Measurements from ENCODE around the gene RASGRP2. TPM values are rescaled to one million over a fixed set of nuclear protein-coding genes. Genes with fewer than 3 reads are reported as not detected.

The RASGRP2 gene
- polyA plus RNA-seq, 1 donor: 42.1 TPM

Other genes starting within 250 kb of the RASGRP2 start
- gene SLC22A11, start 188.2 kb downstream of the RASGRP2 start, polyA plus RNA-seq (ENCODE audit: insufficient read length): not detected
- not detected for gene SLC22A12, start 152.9 kb downstream of the RASGRP2 start, polyA plus RNA-seq (ENCODE audit: insufficient read length)
- 24.5 TPM for gene NRXN2, start 20.9 kb downstream of the RASGRP2 start, polyA plus RNA-seq (ENCODE audit: insufficient read length)
- 294 TPM for gene PYGM, start 15.8 kb upstream of the RASGRP2 start, polyA plus RNA-seq (ENCODE audit: insufficient read length)
- gene SF1, start 34.4 kb upstream of the RASGRP2 start, polyA plus RNA-seq (ENCODE audit: insufficient read length): 225 TPM
- gene MAP4K2, start 59.1 kb upstream of the RASGRP2 start, polyA plus RNA-seq (ENCODE audit: insufficient read length): 9.2 TPM
- gene MEN1, start 66.4 kb upstream of the RASGRP2 start, polyA plus RNA-seq (ENCODE audit: insufficient read length): 18.4 TPM
- 0.91 TPM for gene CDC42BPG, start 100.5 kb upstream of the RASGRP2 start, polyA plus RNA-seq (ENCODE audit: insufficient read length)
- 105 TPM for gene EHD1, start 134.5 kb upstream of the RASGRP2 start, polyA plus RNA-seq (ENCODE audit: insufficient read length)
- 12.0 TPM for gene ATG2A, start 173.1 kb upstream of the RASGRP2 start, polyA plus RNA-seq (ENCODE audit: insufficient read length)
- 9.9 TPM for gene PPP2R5B, start 180.5 kb upstream of the RASGRP2 start, polyA plus RNA-seq (ENCODE audit: insufficient read length)
- 0.35 TPM for gene GPHA2, start 191.8 kb upstream of the RASGRP2 start, polyA plus RNA-seq (ENCODE audit: insufficient read length)
- gene MAJIN, start 228.0 kb upstream of the RASGRP2 start, polyA plus RNA-seq (ENCODE audit: insufficient read length): not detected

Measured in forelimb muscle (tissue), 1 donor.